ENCODE data around the gene PMEPA1. TPM values are rescaled to one million over a fixed set of nuclear protein-coding genes. Genes with fewer than 3 reads are reported as not detected.

PMEPA1 gene
- total RNA-seq, 1 experiment from 2014 or later, result 89.8 TPM

DNA sequence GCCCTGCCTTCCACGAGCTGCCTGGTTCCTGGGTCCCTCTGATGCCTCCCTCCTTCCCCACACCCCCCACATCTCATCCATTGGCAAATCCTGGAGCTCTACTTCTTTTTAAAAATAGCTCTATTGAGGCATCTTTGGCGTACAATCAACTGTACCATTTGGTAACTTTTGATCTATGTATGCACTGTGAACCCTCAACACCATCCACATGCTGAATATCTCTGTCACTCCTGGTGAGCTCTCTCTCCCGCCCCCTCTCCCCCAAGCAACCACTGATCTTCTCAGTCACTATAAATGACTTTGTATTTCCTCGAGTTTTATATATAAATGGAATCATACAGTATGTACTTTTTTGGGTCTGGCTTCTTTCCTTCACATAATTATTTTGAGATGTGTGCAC, 22.4 kb upstream of the PMEPA1 start:
- DNase-seq (ENCODE audit: low read depth, low spot score), result no peak
- Histone ChIP-seq H3K4me3 (ENCODE audit: low read depth in 2 of 2, low read length in 2 of 2) (no peak overlapping the region), H3K27me3 (ENCODE audit: control insufficient read depth, insufficient read depth, low read length) (no peaks in the 10 kb centered on the region), H3K4me1 (ENCODE audit: control insufficient read depth, insufficient read depth, low read length) (no peaks in the 10 kb centered on the region), H3K9me3 (ENCODE audit: control insufficient read depth, insufficient read depth, low read depth, low read length) (no peaks in the 10 kb centered on the region), H3K27ac (ENCODE audit: low read length) (no peak overlapping the region), H3K36me3 (ENCODE audit: control insufficient read depth, insufficient read depth, low read length) (no peaks in the 10 kb centered on the region)
- in situ Hi-C loops (cut with HindIII; ENCODE audit: low pct_unique_long_range_greater_than_20kb, low sequenced_read_pairs), result no loop called here
- ChIA-PET POLR2A (no interaction called here), CTCF (no interaction called here)
- BruUV-seq (replicated peaks), result no TSS peak
- TF ChIP-seq, protein P1, sequence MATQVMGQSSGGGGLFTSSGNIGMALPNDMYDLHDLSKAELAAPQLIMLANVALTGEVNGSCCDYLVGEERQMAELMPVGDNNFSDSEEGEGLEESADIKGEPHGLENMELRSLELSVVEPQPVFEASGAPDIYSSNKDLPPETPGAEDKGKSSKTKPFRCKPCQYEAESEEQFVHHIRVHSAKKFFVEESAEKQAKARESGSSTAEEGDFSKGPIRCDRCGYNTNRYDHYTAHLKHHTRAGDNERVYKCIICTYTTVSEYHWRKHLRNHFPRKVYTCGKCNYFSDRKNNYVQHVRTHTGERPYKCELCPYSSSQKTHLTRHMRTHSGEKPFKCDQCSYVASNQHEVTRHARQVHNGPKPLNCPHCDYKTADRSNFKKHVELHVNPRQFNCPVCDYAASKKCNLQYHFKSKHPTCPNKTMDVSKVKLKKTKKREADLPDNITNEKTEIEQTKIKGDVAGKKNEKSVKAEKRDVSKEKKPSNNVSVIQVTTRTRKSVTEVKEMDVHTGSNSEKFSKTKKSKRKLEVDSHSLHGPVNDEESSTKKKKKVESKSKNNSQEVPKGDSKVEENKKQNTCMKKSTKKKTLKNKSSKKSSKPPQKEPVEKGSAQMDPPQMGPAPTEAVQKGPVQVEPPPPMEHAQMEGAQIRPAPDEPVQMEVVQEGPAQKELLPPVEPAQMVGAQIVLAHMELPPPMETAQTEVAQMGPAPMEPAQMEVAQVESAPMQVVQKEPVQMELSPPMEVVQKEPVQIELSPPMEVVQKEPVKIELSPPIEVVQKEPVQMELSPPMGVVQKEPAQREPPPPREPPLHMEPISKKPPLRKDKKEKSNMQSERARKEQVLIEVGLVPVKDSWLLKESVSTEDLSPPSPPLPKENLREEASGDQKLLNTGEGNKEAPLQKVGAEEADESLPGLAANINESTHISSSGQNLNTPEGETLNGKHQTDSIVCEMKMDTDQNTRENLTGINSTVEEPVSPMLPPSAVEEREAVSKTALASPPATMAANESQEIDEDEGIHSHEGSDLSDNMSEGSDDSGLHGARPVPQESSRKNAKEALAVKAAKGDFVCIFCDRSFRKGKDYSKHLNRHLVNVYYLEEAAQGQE (IDR thresholded peaks at IDR 0.05; ENCODE audit: insufficient read depth in 1 of 2, low read depth in 2 of 2, low read length in 1 of 2), result no peak
- TF ChIP-seq TCF7L2 (IDR thresholded peaks at IDR 0.05; ENCODE audit: low read depth, low read length), result no peak
- TF ChIP-seq, protein P2, sequence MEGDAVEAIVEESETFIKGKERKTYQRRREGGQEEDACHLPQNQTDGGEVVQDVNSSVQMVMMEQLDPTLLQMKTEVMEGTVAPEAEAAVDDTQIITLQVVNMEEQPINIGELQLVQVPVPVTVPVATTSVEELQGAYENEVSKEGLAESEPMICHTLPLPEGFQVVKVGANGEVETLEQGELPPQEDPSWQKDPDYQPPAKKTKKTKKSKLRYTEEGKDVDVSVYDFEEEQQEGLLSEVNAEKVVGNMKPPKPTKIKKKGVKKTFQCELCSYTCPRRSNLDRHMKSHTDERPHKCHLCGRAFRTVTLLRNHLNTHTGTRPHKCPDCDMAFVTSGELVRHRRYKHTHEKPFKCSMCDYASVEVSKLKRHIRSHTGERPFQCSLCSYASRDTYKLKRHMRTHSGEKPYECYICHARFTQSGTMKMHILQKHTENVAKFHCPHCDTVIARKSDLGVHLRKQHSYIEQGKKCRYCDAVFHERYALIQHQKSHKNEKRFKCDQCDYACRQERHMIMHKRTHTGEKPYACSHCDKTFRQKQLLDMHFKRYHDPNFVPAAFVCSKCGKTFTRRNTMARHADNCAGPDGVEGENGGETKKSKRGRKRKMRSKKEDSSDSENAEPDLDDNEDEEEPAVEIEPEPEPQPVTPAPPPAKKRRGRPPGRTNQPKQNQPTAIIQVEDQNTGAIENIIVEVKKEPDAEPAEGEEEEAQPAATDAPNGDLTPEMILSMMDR (IDR thresholded peaks at IDR 0.05), result no peak
- intact Hi-C loops (cut with micrococcal nuclease; ENCODE audit: unreplicated experiment), result no loop called here
- ATAC-seq, result no peak

DNA sequence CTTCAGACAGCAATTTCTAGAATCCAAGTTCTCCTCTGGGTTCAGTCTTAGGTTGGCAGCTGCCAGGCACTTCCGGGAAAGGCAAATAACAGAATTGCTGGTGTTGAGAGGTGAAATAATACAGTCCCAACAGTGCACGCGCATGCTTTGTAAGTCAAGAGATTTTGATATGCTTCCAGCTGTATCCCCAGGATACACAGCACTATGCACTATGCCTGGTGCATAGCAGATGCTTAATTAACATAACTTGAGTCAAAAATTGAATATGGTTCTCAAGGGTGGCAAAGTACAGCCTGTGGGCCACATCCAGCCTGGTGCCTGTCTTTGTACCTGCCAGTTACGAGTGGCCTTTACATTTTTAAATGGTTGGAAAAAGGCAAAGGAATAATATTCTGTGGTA, 18.9 kb upstream of the PMEPA1 start:
- H3K27ac ChIP-seq (ENCODE audit: low read length), result no peak overlapping the region
- TF ChIP-seq SIN3A (IDR thresholded peaks at IDR 0.05; ENCODE audit: borderline replicate concordance, insufficient read depth, low read depth, low read length) (no peak), TCF7L2 (IDR thresholded peaks at IDR 0.05; ENCODE audit: low read depth, low read length) (no peak), POLR2AphosphoS5 (IDR thresholded peaks at IDR 0.05; ENCODE audit: low read depth, low read length) (no peak)
- TF ChIP-seq, protein P1 (IDR thresholded peaks at IDR 0.05; ENCODE audit: insufficient read depth in 1 of 2, low read depth in 2 of 2, low read length in 1 of 2), result no peak
- TF ChIP-seq, protein P2 (IDR thresholded peaks at IDR 0.05), result no peak
- in situ Hi-C loops (cut with HindIII; ENCODE audit: low pct_unique_long_range_greater_than_20kb, low sequenced_read_pairs) (no loop called here), intact Hi-C loops (cut with micrococcal nuclease; ENCODE audit: unreplicated experiment) (no loop called here)
- POLR2A ChIA-PET, result no interaction called here
- BruUV-seq (replicated peaks), result no TSS peak
- CTCF ChIA-PET, result no interaction called here
- no peak overlapping the region for H3K4me3 ChIP-seq (ENCODE audit: low read depth in 2 of 2, low read length in 2 of 2)
- no peak for ATAC-seq
- H3K9me3 ChIP-seq (ENCODE audit: control insufficient read depth, insufficient read depth, low read depth, low read length), result no peaks in the 10 kb centered on the region
- DNase-seq (ENCODE audit: low read depth, low spot score), result no peak
- H3K4me1 ChIP-seq (ENCODE audit: control insufficient read depth, insufficient read depth, low read length), result no peaks in the 10 kb centered on the region
- no peaks in the 10 kb centered on the region for H3K27me3 ChIP-seq (ENCODE audit: control insufficient read depth, insufficient read depth, low read length)
- no peaks in the 10 kb centered on the region for H3K36me3 ChIP-seq (ENCODE audit: control insufficient read depth, insufficient read depth, low read length)
